ENCODE data around the gene MUC5AC. TPM values are rescaled to one million over a fixed set of nuclear protein-coding genes. Genes with fewer than 3 reads are reported as not detected.

Gene MUC5AC
- total RNA-seq, 5 donors from 2014 or later (not counting 1 experiment from before 2014, with no cell fraction given), result 0.03 TPM; not detected in 2

DNA sequence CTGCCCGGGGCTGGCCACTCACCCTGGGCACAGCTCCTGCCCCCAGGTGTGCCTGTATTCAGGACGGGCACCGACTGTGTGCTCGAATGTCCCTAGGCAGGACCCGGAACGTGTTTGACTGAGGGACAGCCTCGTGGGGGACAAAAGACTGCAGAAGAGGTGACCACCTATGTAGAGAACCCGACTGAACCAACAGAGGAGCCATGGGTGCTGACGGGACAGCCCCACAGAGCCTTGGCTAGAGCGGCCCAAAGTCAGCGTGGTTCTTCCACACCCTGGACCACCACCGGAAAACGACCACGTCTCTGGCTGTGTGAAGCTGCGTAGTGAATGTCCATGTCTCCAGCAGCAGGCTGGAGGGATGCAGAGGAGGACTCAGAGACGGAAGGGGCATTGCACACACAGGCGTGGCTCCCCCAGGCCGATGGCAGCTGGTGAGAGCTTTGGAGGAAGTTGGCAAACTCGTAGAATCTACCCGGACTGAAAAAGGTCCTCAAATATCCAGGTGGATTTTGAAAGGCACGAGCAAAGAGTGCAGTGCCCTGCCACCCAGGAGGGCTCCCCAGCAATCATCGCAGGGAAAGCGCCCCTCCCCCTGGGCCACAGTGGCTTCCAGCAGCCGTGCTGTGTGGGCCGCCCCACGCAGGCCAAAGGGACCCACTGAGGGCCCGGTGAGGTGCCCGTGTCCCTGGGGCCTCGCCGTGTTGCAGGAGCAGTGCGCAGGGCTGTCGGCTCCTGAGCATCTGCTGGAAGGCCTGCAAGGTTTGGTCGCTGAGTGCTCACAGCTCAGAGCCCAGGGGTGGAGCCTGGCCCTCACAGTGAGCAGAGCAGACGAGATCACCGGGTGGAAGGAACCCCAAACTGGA lies 47.6 kb downstream of the MUC5AC start:
- CTCF ChIA-PET, result interaction anchor here (0.7 to 1.3 kb wide), 2 partner anchors 15 to 369 kb away, joined by 3 to 4 read pairs; no protein-coding TSS in a partner anchor

GRCh38 chr11:1205987-1206331 lies 48.2 kb downstream of the MUC5AC start:
- Mint-ChIP-seq H3K9me3 (peaks cover 0 to 9% (median 8%) of the 10 kb centered on the region in 3 donors), H3K4me3 (no peak overlapping the region), H3K27ac (no peak overlapping the region), H3K27me3 (peaks cover 8% of the 10 kb centered on the region in 2 donors), H3K4me1 (no peaks in the 10 kb centered on the region), H3K36me3 (no peaks in the 10 kb centered on the region)
- H3K27ac ChIP-seq (ENCODE audit: low read length), result no peak overlapping the region
- peaks cover 0 to 7% of the 10 kb centered on the region in 2 experiments for H3K4me1 ChIP-seq (ENCODE audit: control insufficient read depth in 1 of 2, extremely low read depth in 1 of 2, insufficient read depth in 2 of 2, low read length in 2 of 2)
- WGBS (ENCODE audit: insufficient coverage), result 93% methylated on average over 3 of the region's 8 CpGs
- POLR2A ChIA-PET, result no interaction called here
- ATAC-seq (replicated peaks in 1 of 4) (no peak), DNase-seq (no peak)
- no peaks in the 10 kb centered on the region for H3K36me3 ChIP-seq (ENCODE audit: control insufficient read depth in 2 of 2, extremely low read depth in 1 of 2, insufficient read depth in 1 of 2, low read length in 1 of 2)
- H3K4me3 ChIP-seq (ENCODE audit: control insufficient read depth in 1 of 2, extremely low read depth in 1 of 2, low read length in 1 of 2), result no peak overlapping the region
- no peaks in the 10 kb centered on the region for H3K9me3 ChIP-seq
- H3K27me3 ChIP-seq (replicated peaks in 1 of 2; ENCODE audit: control insufficient read depth in 2 of 2, extremely low read depth in 1 of 2, insufficient read depth in 2 of 2, low read length in 1 of 2), result peaks cover 0 to 43% of the 10 kb centered on the region in 2 experiments
- CTCF ChIA-PET, result no interaction called here

More for the DNA sequence above, 47.6 kb downstream of the MUC5AC start:
- ATAC-seq (replicated peaks in 1 of 4) (no peak), DNase-seq (no peak)
- Mint-ChIP-seq H3K4me1 (no peaks in the 10 kb centered on the region), H3K36me3 (no peaks in the 10 kb centered on the region), H3K4me3 (no peak overlapping the region), H3K27me3 (peaks cover 7 to 8% of the 10 kb centered on the region in 2 donors), H3K27ac (no peak overlapping the region), H3K9me3 (peaks cover 0 to 5% (median 5%) of the 10 kb centered on the region in 3 donors)
- Histone ChIP-seq H3K9me3 (no peaks in the 10 kb centered on the region), H3K4me1 (ENCODE audit: control insufficient read depth in 1 of 2, extremely low read depth in 1 of 2, insufficient read depth in 2 of 2, low read length in 2 of 2) (peaks cover 0 to 7% of the 10 kb centered on the region in 2 experiments), H3K27ac (ENCODE audit: low read length) (no peak overlapping the region), H3K27me3 (replicated peaks in 1 of 2; ENCODE audit: control insufficient read depth in 2 of 2, extremely low read depth in 1 of 2, insufficient read depth in 2 of 2, low read length in 1 of 2) (peaks cover 0 to 42% of the 10 kb centered on the region in 2 experiments), H3K36me3 (ENCODE audit: control insufficient read depth in 2 of 2, extremely low read depth in 1 of 2, insufficient read depth in 1 of 2, low read length in 1 of 2) (no peaks in the 10 kb centered on the region), H3K4me3 (ENCODE audit: control insufficient read depth in 1 of 2, extremely low read depth in 1 of 2, low read length in 1 of 2) (no peak overlapping the region)
- POLR2A ChIA-PET, result no interaction called here
- WGBS (ENCODE audit: insufficient coverage), result 77% methylated on average over 32 of the region's 35 CpGs

GRCh38 chr11:1206391-1207271 lies 48.9 kb downstream of the MUC5AC start:
- DNase-seq, result no peak
- Histone ChIP-seq H3K9me3 (no peaks in the 10 kb centered on the region), H3K4me3 (ENCODE audit: control insufficient read depth in 1 of 2, extremely low read depth in 1 of 2, low read length in 1 of 2) (no peak overlapping the region), H3K27me3 (replicated peaks in 1 of 2; ENCODE audit: control insufficient read depth in 2 of 2, extremely low read depth in 1 of 2, insufficient read depth in 2 of 2, low read length in 1 of 2) (peaks cover 0 to 41% of the 10 kb centered on the region in 2 experiments), H3K27ac (ENCODE audit: low read length) (no peak overlapping the region), H3K4me1 (ENCODE audit: control insufficient read depth in 1 of 2, extremely low read depth in 1 of 2, insufficient read depth in 2 of 2, low read length in 2 of 2) (peaks cover 0 to 7% of the 10 kb centered on the region in 2 experiments), H3K36me3 (ENCODE audit: control insufficient read depth in 2 of 2, extremely low read depth in 1 of 2, insufficient read depth in 1 of 2, low read length in 1 of 2) (no peaks in the 10 kb centered on the region)
- H3K27ac Mint-ChIP-seq, result no peak overlapping the region
- ChIA-PET POLR2A (no interaction called here), CTCF (no interaction called here)
- H3K36me3 Mint-ChIP-seq, result peaks cover 3% of the 10 kb centered on the region
- no peak for ATAC-seq (replicated peaks in 1 of 4)
- peaks cover 4 to 16% (median 14%) of the 10 kb centered on the region in 3 donors for H3K9me3 Mint-ChIP-seq
- no peaks in the 10 kb centered on the region for H3K4me1 Mint-ChIP-seq
- no peak overlapping the region for H3K4me3 Mint-ChIP-seq
- peaks cover 8% of the 10 kb centered on the region in 2 donors for H3K27me3 Mint-ChIP-seq
- WGBS (ENCODE audit: insufficient coverage), result 87% methylated on average over 28 of the region's 38 CpGs

- POLR2A ChIA-PET, result no interaction called here
- no peaks in the 10 kb centered on the region for H3K9me3 ChIP-seq
- peaks cover 8% of the 10 kb centered on the region in 2 donors for H3K27me3 Mint-ChIP-seq
- peaks cover 0 to 7% of the 10 kb centered on the region in 2 experiments for H3K4me1 ChIP-seq (ENCODE audit: control insufficient read depth in 1 of 2, extremely low read depth in 1 of 2, insufficient read depth in 2 of 2, low read length in 2 of 2)
- no peaks in the 10 kb centered on the region for H3K36me3 ChIP-seq (ENCODE audit: control insufficient read depth in 2 of 2, extremely low read depth in 1 of 2, insufficient read depth in 1 of 2, low read length in 1 of 2)
- ATAC-seq (replicated peaks in 1 of 4) (no peak), DNase-seq (no peak)
- peaks cover 0 to 38% of the 10 kb centered on the region in 2 experiments for H3K27me3 ChIP-seq (replicated peaks in 1 of 2; ENCODE audit: control insufficient read depth in 2 of 2, extremely low read depth in 1 of 2, insufficient read depth in 2 of 2, low read length in 1 of 2)
- H3K4me1 Mint-ChIP-seq, result no peaks in the 10 kb centered on the region
- H3K27ac Mint-ChIP-seq, result no peak overlapping the region
- no peak overlapping the region for H3K4me3 ChIP-seq (ENCODE audit: control insufficient read depth in 1 of 2, extremely low read depth in 1 of 2, low read length in 1 of 2)
- CTCF ChIA-PET, result no interaction called here
- H3K4me3 Mint-ChIP-seq, result no peak overlapping the region
- H3K36me3 Mint-ChIP-seq, result peaks cover 9% of the 10 kb centered on the region
- H3K27ac ChIP-seq (ENCODE audit: low read length), result no peak overlapping the region
- H3K9me3 Mint-ChIP-seq, result peaks cover 5 to 24% (median 23%) of the 10 kb centered on the region in 3 donors
- WGBS (ENCODE audit: insufficient coverage), result 89% methylated on average over 24 of the region's 34 CpGs
Measured at GRCh38 chr11:1207401-1208143, 49.8 kb downstream of the MUC5AC start.

DNA sequence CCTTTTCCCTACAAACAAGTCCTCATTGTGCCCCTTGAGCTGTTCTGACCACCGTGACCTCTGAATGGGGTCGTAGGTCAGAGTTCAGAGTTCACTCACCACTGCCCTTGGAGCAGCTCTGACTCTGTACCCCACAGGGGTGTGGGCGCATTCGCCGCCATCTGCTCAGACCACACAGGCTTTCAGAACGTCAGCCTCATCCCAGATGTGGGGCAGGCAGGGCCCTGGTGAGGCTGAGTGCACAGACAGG lies 50.3 kb downstream of the MUC5AC start:
- Histone ChIP-seq H3K9me3 (no peaks in the 10 kb centered on the region), H3K4me1 (ENCODE audit: control insufficient read depth in 1 of 2, extremely low read depth in 1 of 2, insufficient read depth in 2 of 2, low read length in 2 of 2) (peaks cover 0 to 2% of the 10 kb centered on the region in 2 experiments), H3K36me3 (ENCODE audit: control insufficient read depth in 2 of 2, extremely low read depth in 1 of 2, insufficient read depth in 1 of 2, low read length in 1 of 2) (no peaks in the 10 kb centered on the region), H3K27ac (ENCODE audit: low read length) (no peak overlapping the region), H3K27me3 (replicated peaks in 1 of 2; ENCODE audit: control insufficient read depth in 2 of 2, extremely low read depth in 1 of 2, insufficient read depth in 2 of 2, low read length in 1 of 2) (peaks cover 0 to 33% of the 10 kb centered on the region in 2 experiments), H3K4me3 (ENCODE audit: control insufficient read depth in 1 of 2, extremely low read depth in 1 of 2, low read length in 1 of 2) (no peak overlapping the region)
- 84% methylated on average over 6 of the region's 6 CpGs for WGBS (ENCODE audit: insufficient coverage)
- Mint-ChIP-seq H3K27me3 (peaks cover 8% of the 10 kb centered on the region in 2 donors), H3K36me3 (peaks cover 9% of the 10 kb centered on the region), H3K4me1 (no peaks in the 10 kb centered on the region), H3K27ac (no peak overlapping the region), H3K9me3 (peaks cover 7 to 26% (median 25%) of the 10 kb centered on the region in 3 donors), H3K4me3 (no peak overlapping the region)
- no peak for DNase-seq
- ATAC-seq (replicated peaks in 1 of 4), result no peak
- ChIA-PET CTCF (no interaction called here), POLR2A (no interaction called here)
